ENCODE results near the gene PDE2A. TPM values are rescaled to one million over a fixed set of nuclear protein-coding genes. Genes with fewer than 3 reads are reported as not detected.

PDE2A gene
- total and polyA plus RNA-seq, 2 donors (not counting 3 experiments of a cell fraction or from before 2014, with no cell fraction given), result 14.8 to 16.8 TPM

- Histone ChIP-seq H2AFZ (ENCODE audit: low read depth, low read length) (no peak overlapping the region), H3K27ac (ENCODE audit: insufficient read depth, low read depth, low read length) (no peak overlapping the region), H4K20me1 (replicated peaks; ENCODE audit: control insufficient read depth, extremely low read depth, insufficient read depth, low read length) (no peaks in the 10 kb centered on the region), H3K4me2 (ENCODE audit: insufficient read depth, low read length) (no peak overlapping the region), H3K4me1 (ENCODE audit: control insufficient read depth, extremely low read depth, insufficient read depth, low read length) (no peaks in the 10 kb centered on the region), H3K36me3 (ENCODE audit: control insufficient read depth in 2 of 2, extremely low read depth in 1 of 2, insufficient read depth in 2 of 2, low read length in 2 of 2) (no peaks in the 10 kb centered on the region), H3K9ac (replicated peaks; ENCODE audit: extremely low read depth, insufficient read depth, low read length) (no peak overlapping the region), H3K79me2 (ENCODE audit: control insufficient read depth, insufficient read depth, low read length) (no peaks in the 10 kb centered on the region), H3K9me3 (replicated peaks; ENCODE audit: control insufficient read depth, insufficient read depth, low read length) (no peaks in the 10 kb centered on the region), H3K4me3 (replicated peaks in 1 of 3; ENCODE audit: insufficient read depth in 1 of 3, low read depth in 1 of 3, low read length in 3 of 3) (no peak overlapping the region), H3K27me3 (ENCODE audit: control insufficient read depth in 2 of 2, insufficient read depth in 2 of 2, low read length in 2 of 2) (no peaks in the 10 kb centered on the region), H3K9me1 (replicated peaks; ENCODE audit: control insufficient read depth, extremely low read depth, insufficient read depth, low read length) (no peaks in the 10 kb centered on the region)
- ChIA-PET POLR2A (no interaction called here), CTCF (no interaction called here)
- dilution Hi-C loops (cut with MboI; ENCODE audit: extremely low pct_ligation_motif_present, low sequenced_read_pairs), result no loop called here
- TF ChIP-seq EZH2 (IDR thresholded peaks at IDR 0.05; ENCODE audit: borderline replicate concordance, low read depth, low read length, severe bottlenecking) (no peak), JUN (IDR thresholded peaks at IDR 0.05; ENCODE audit: borderline replicate concordance, insufficient read depth, insufficient read length, low read depth) (no peak), GATA2 (IDR thresholded peaks at IDR 0.05; ENCODE audit: insufficient read depth, insufficient read length, low read depth, low read length) (no peak), CTCF (IDR thresholded peaks at IDR 0.05; ENCODE audit: extremely low read depth in 1 of 2, insufficient read depth in 1 of 2, low read depth in 1 of 2, low read length in 2 of 2) (no peak), FOS (IDR thresholded peaks at IDR 0.05; ENCODE audit: borderline replicate concordance, insufficient read depth, low read length) (no peak), POLR2A (IDR thresholded peaks at IDR 0.05; ENCODE audit: low read depth, low read length) (no peak)
- TF ChIP-seq, protein P1, sequence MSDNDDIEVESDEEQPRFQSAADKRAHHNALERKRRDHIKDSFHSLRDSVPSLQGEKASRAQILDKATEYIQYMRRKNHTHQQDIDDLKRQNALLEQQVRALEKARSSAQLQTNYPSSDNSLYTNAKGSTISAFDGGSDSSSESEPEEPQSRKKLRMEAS (IDR thresholded peaks at IDR 0.05; ENCODE audit: insufficient read depth, insufficient read length), result no peak
- no peak for FAIRE-seq
- DNase-seq (ENCODE audit: low read depth, low spot score), result no peak
- intact Hi-C loops (cut with micrococcal nuclease), result no loop called here
- BruUV-seq (replicated peaks), result no TSS peak
Measured at GRCh38 chr11:72617080-72617762, 57.0 kb downstream of the PDE2A start.

All from endothelial cell of umbilical vein (primary cell).